ENCODE data around the gene SYNGAP1. TPM values are rescaled to one million over a fixed set of nuclear protein-coding genes. Genes with fewer than 3 reads are reported as not detected.

The SYNGAP1 gene
- total RNA-seq, 1 donor, result 6.9 TPM

GRCh38 chr6:33426590-33427511 is 7.0 kb downstream of the SYNGAP1 start:
- H4K20me1 ChIP-seq (ENCODE audit: insufficient read depth, low read length), result peaks cover 33% of the 10 kb centered on the region
- H3K79me2 ChIP-seq (ENCODE audit: insufficient read depth, low read length), result peaks cover 64% of the 10 kb centered on the region
- peaks cover 36% of the 10 kb centered on the region for H3K4me1 ChIP-seq (ENCODE audit: insufficient read depth, low read length)
- H3K4me2 ChIP-seq (ENCODE audit: insufficient read depth, low read length), result peak overlapping the region; percentile 96
- no peak for TF ChIP-seq CTCF (IDR thresholded peaks at IDR 0.05; ENCODE audit: extremely low read depth, low read depth, low read length)
- peak overlapping the region; percentile 52 for H3K27ac ChIP-seq (ENCODE audit: low read depth, low read length)
- no peaks in the 10 kb centered on the region for H3K27me3 ChIP-seq (ENCODE audit: insufficient read depth, low read length)
- DNase-seq (ENCODE audit: insufficient read length, low spot score, missing footprints), result peak; percentile 85
- peak overlapping the region; percentile 79 for H3K4me3 ChIP-seq (ENCODE audit: insufficient read depth, low read length)
- peaks cover 6% of the 10 kb centered on the region for H3K36me3 ChIP-seq (ENCODE audit: insufficient read depth, low read length)
- no peaks in the 10 kb centered on the region for H3K9me3 ChIP-seq (ENCODE audit: low read depth, low read length)
- H2AFZ ChIP-seq (ENCODE audit: low read length), result no peak overlapping the region

DNA sequence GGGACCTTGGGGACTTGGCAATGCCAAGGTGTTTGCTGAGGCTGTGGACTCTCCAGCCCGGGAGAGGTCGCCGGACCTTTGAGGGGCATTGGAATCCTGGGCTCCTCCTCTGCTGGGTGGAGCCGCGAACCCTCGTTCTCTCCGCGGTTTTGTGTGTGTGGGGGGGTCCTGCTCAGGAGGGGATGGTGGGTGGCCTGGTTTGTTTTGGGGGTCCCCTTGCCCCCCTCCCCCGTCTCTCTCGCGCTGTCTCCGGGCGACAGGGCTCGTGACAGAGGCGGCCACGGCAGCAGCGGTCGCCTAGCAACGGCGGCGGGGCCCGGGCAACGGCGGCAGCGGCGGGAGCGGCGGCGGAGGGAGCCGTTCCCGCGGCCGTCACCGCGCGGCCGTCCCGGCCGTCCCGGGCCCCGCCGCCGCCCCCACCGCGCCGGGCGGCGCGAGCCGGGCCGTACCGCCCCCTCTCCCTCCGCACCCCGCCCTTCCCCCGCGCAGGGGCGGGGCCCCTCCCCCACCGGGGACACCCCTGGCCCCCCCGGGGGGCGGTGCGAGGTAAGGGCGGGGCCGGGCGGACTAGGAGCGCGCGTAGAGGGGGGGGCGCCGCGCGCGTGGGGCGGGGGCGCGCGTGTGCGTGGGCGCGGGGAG is 7.8 kb downstream of the SYNGAP1 start:
- H3K4me1 ChIP-seq (ENCODE audit: insufficient read depth, low read length), result peaks cover 36% of the 10 kb centered on the region
- TF ChIP-seq CTCF (IDR thresholded peaks at IDR 0.05; ENCODE audit: extremely low read depth, low read depth, low read length), result no peak
- H3K27ac ChIP-seq (ENCODE audit: low read depth, low read length), result peak overlapping the region; percentile 52
- H3K4me2 ChIP-seq (ENCODE audit: insufficient read depth, low read length), result peak overlapping the region; percentile 92
- peaks cover 57% of the 10 kb centered on the region for H3K79me2 ChIP-seq (ENCODE audit: insufficient read depth, low read length)
- peak overlapping the region; percentile 66 for H2AFZ ChIP-seq (ENCODE audit: low read length)
- H3K27me3 ChIP-seq (ENCODE audit: insufficient read depth, low read length), result no peaks in the 10 kb centered on the region
- no peaks in the 10 kb centered on the region for H3K9me3 ChIP-seq (ENCODE audit: low read depth, low read length)
- peaks cover 7% of the 10 kb centered on the region for H3K36me3 ChIP-seq (ENCODE audit: insufficient read depth, low read length)
- DNase-seq (ENCODE audit: insufficient read length, low spot score, missing footprints), result peak; percentile 98
- H3K4me3 ChIP-seq (ENCODE audit: insufficient read depth, low read length), result peak overlapping the region; percentile 79
- H4K20me1 ChIP-seq (ENCODE audit: insufficient read depth, low read length), result peaks cover 34% of the 10 kb centered on the region

GRCh38 chr6:33428224-33428965 is 8.5 kb downstream of the SYNGAP1 start:
- H3K9me3 ChIP-seq (ENCODE audit: low read depth, low read length), result no peaks in the 10 kb centered on the region
- H3K79me2 ChIP-seq (ENCODE audit: insufficient read depth, low read length), result peaks cover 60% of the 10 kb centered on the region
- peak; percentile 97 for DNase-seq (ENCODE audit: insufficient read length, low spot score, missing footprints)
- H3K4me2 ChIP-seq (ENCODE audit: insufficient read depth, low read length), result peak overlapping the region; percentile 71
- H3K4me3 ChIP-seq (ENCODE audit: insufficient read depth, low read length), result peak overlapping the region; percentile 79
- no peak overlapping the region for H2AFZ ChIP-seq (ENCODE audit: low read length)
- no peak overlapping the region for H3K27ac ChIP-seq (ENCODE audit: low read depth, low read length)
- peaks cover 13% of the 10 kb centered on the region for H3K36me3 ChIP-seq (ENCODE audit: insufficient read depth, low read length)
- peaks cover 36% of the 10 kb centered on the region for H3K4me1 ChIP-seq (ENCODE audit: insufficient read depth, low read length)
- H4K20me1 ChIP-seq (ENCODE audit: insufficient read depth, low read length), result peaks cover 40% of the 10 kb centered on the region
- H3K27me3 ChIP-seq (ENCODE audit: insufficient read depth, low read length), result no peaks in the 10 kb centered on the region
- TF ChIP-seq CTCF (IDR thresholded peaks at IDR 0.05; ENCODE audit: extremely low read depth, low read depth, low read length), result peak; percentile 35

Data from osteoblast (primary cell).